Adrenal gland (tissue), 12 donors: ENCODE data around the gene RNMT. TPM values are rescaled to one million over a fixed set of nuclear protein-coding genes. Genes with fewer than 3 reads are reported as not detected.

Experiments used
- DNase-seq, 7 donors: peaks; one replicate each; pipeline ENCODE4 v3.0.0-alpha.2; 2019 to 2020
- H3K27ac ChIP-seq, 5 donors: fragments of 200-600 bp; sonication (generic) in 4 of 5; 1 replicate in 3 of 5; 2 replicates in 2 of 5; pipeline versions ENCODE4 v1.5.1 to v1.8.0; 2016 to 2020; ENCODE audit warnings: mild to moderate bottlenecking in 1 of 5
- H3K27me3 ChIP-seq: fragments of 200-600 bp; 2 replicates; pipeline ENCODE4 v1.8.0; 2021
- H3K36me3 ChIP-seq, 2 donors: fragments of 200-600 bp; replicated peaks in 1 of 2; 1 replicate in 1 of 2; 2 replicates in 1 of 2; pipeline versions ENCODE4 v1.5.1 to v1.8.0; 2018 to 2022
- H3K4me1 ChIP-seq, 2 donors: fragments of 200-600 bp; replicated peaks in 1 of 2; 1 replicate in 1 of 2; 2 replicates in 1 of 2; pipeline versions ENCODE4 v1.5.1 to v1.8.0; 2018 to 2021
- H3K4me3 ChIP-seq, 4 donors: fragments of 200-600 bp; sonication (generic) in 3 of 4; one replicate each; pipeline ENCODE4 v1.5.1; 2016 to 2018
- H3K9me3 ChIP-seq, 3 donors: fragments of 200-600 bp; sonication (generic) in 1 of 3; replicated peaks in 1 of 3; 1 replicate in 2 of 3; 2 replicates in 1 of 3; pipeline versions ENCODE4 v1.5.1 to v1.8.0; 2016 to 2021
- POLR2A ChIP-seq, 2 donors: fragments of 450-650 bp; IDR thresholded peaks; one replicate each; pipeline ENCODE4 v1.6.1; 2017; ENCODE audit warnings: antibody characterized with exemption in 2 of 2, mild to moderate bottlenecking in 2 of 2, moderate library complexity in 1 of 2
- WGBS, 4 donors: extraction: QIAGEN DNeasy Blood & Tissue Kit in 2 of 4; methylation state at CpG; one replicate each; pipeline versions ENCODE4 v1.1.5 to v1.1.7; 2013 to 2017; 5-methylcytosine and 5-hydroxymethylcytosine counted together
- intact Hi-C, 2 donors: fragments of 100-400 bp; cut with DNase I; formaldehyde crosslinking; loops; one replicate each; pipeline versions ENCODE4 v1.14.1 to v1.15.0; 2022 to 2023
- polyA plus RNA-seq, 3 donors: library from polyadenylated mRNA; stranded (reverse); fragments of 200-250 nt in 2 of 3; fragments of 350-450 nt in 1 of 3; fragmentation: Illumina TruSeq in 1 of 3; extraction: RNeasy Lipid Tissue Mini Kit (QIAGEN cat#74804) in 1 of 3; gene quantifications; one replicate each; pipeline ENCODE4 v1.2.3, GENCODE V29; 2013 to 2014
- total RNA-seq, 9 donors: library from RNA; depleted of rRNA in 4 of 9; stranded (reverse); fragments of >200 nt in 4 of 9; fragments of 120-200 nt in 1 of 9; fragmentation: NEBNext Ultra II Directional in 1 of 9; extraction: Animal tissue kit (Norgen Biotek cat#: 25700) in 1 of 9; gene quantifications; one replicate each; pipeline versions ENCODE4 v1.1.0 to v1.2.4, GENCODE V29; 2013 to 2023
- TF ChIP-seq, protein P1 (sequence below), 6 experiments: fragments of 450-650 bp in 4 of 6; fragments of 200-600 bp in 2 of 6; sonication (generic) in 1 of 6; IDR thresholded peaks; 1 replicate in 5 of 6; 2 replicates in 1 of 6; pipeline versions ENCODE4 v1.5.1 to v1.8.0; 2016 to 2021; ENCODE audit warnings: antibody characterized with exemption in 6 of 6, mild to moderate bottlenecking in 2 of 6, moderate library complexity in 1 of 6
- donor health status: healthy with polysubstance abuse.
- donor health status: Bipolar disorder and iron deficiency.
- donor health status: DM: yes; HTN: yes; CAD: no.
- donor health status: DM: no; HTN: no; CAD: no.
- donor health status: DM: no; HTN: no; CAD: no.
- donor health status: DM: yes; HTN: yes; CAD: no.

Gene RNMT
- total and polyA plus RNA-seq, 12 donors = 8.5 to 29.8 (median 20.0) TPM

DNA sequence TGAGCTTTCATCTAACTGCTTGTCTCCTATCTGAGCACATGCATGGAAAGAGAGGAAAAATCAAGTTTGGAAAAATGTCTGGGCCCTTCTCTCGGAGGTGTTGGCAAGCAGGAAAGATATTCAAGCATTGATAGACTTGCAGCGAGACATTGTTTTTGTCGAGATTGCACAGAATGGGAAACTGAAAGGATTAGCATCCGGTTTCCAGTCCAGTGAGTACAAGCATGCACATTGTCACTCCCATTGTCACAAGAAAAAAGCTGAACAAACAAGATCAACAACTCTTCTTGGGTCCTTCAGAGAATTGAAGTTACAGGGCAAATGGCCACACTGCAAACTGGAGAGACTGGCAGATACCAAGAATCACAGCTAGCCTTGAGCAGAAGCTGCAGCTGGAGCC, 77.8 kb downstream of the RNMT start:
- no peak overlapping the region for H3K27ac ChIP-seq
- TF ChIP-seq POLR2A (IDR thresholded peaks at IDR 0.05) = no peak
- TF ChIP-seq, protein P1, sequence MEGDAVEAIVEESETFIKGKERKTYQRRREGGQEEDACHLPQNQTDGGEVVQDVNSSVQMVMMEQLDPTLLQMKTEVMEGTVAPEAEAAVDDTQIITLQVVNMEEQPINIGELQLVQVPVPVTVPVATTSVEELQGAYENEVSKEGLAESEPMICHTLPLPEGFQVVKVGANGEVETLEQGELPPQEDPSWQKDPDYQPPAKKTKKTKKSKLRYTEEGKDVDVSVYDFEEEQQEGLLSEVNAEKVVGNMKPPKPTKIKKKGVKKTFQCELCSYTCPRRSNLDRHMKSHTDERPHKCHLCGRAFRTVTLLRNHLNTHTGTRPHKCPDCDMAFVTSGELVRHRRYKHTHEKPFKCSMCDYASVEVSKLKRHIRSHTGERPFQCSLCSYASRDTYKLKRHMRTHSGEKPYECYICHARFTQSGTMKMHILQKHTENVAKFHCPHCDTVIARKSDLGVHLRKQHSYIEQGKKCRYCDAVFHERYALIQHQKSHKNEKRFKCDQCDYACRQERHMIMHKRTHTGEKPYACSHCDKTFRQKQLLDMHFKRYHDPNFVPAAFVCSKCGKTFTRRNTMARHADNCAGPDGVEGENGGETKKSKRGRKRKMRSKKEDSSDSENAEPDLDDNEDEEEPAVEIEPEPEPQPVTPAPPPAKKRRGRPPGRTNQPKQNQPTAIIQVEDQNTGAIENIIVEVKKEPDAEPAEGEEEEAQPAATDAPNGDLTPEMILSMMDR (IDR thresholded peaks at IDR 0.05) = no peak
- H3K4me3 ChIP-seq = no peak overlapping the region
- intact Hi-C loops = no loop called here
- 62 to 87% (median 74%) methylated on average over 4 of the region's 4 CpGs for WGBS, 4 donors
- no peaks in the 10 kb centered on the region for H3K36me3 ChIP-seq
- H3K9me3 ChIP-seq = no peaks in the 10 kb centered on the region
- H3K4me1 ChIP-seq = no peaks in the 10 kb centered on the region
- no peak for DNase-seq
- H3K27me3 ChIP-seq = peaks cover 11% of the 10 kb centered on the region

DNA sequence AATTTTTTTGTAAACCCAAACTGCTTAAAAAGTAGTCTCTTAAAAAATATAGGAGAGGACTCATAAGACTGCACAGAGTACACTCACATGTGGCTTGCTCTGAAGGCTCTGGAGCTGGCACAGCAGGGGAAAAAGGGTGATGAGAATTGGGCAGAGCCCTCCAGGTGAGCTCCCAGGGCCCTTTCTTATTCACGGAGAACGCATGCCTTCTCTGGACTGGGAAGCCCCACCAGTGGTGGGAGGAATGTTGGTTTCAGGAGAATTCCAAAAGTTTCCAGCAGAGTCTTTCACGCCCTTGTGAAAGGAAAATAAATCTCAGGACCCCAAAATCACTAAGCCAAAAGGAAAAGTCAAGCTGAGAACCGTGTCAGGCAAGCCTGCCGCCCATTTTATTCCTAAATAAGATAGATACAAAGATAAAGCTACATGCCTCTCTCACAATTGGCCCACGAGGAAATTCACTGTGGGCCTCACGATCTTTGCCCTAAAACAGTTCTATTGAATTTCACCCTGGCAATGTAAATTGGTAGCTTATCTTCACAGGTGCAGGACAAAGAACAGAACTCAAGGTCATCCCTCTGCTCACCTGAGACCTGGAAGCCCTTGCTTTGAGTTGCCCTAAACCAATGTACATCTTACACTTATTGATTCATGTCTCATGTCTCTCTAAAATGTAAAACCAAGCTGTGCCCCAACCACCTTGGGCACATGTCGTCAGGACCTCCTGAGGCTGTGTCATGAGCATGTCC, 82.0 kb downstream of the RNMT start:
- intact Hi-C loops = no loop called here
- WGBS, 4 donors = 53 to 71% (median 67%) methylated on average over 8 of the region's 8 CpGs
- no peak for DNase-seq
- Histone ChIP-seq H3K36me3 (no peaks in the 10 kb centered on the region), H3K27ac (no peak overlapping the region), H3K4me3 (no peak overlapping the region), H3K4me1 (no peaks in the 10 kb centered on the region), H3K27me3 (peaks cover 11% of the 10 kb centered on the region), H3K9me3 (no peaks in the 10 kb centered on the region)
- TF ChIP-seq POLR2A (IDR thresholded peaks at IDR 0.05) = no peak
- TF ChIP-seq, protein P1 (IDR thresholded peaks at IDR 0.05) = no peak

- no peak overlapping the region for H3K4me3 ChIP-seq
- H3K9me3 ChIP-seq = no peaks in the 10 kb centered on the region
- peaks cover 11% of the 10 kb centered on the region for H3K27me3 ChIP-seq
- TF ChIP-seq, protein P1 (IDR thresholded peaks at IDR 0.05) = no peak
- no peak for TF ChIP-seq POLR2A (IDR thresholded peaks at IDR 0.05)
- no peak overlapping the region for H3K27ac ChIP-seq
- H3K4me1 ChIP-seq = no peaks in the 10 kb centered on the region
- intact Hi-C loops = no loop called here
- H3K36me3 ChIP-seq = no peaks in the 10 kb centered on the region
- WGBS, 4 donors = 75 to 86% (median 82%) methylated on average over 2 of the region's 2 CpGs
- no peak for DNase-seq
Measured at GRCh38 chr18:13809043-13809430, 82.6 kb downstream of the RNMT start.

DNA sequence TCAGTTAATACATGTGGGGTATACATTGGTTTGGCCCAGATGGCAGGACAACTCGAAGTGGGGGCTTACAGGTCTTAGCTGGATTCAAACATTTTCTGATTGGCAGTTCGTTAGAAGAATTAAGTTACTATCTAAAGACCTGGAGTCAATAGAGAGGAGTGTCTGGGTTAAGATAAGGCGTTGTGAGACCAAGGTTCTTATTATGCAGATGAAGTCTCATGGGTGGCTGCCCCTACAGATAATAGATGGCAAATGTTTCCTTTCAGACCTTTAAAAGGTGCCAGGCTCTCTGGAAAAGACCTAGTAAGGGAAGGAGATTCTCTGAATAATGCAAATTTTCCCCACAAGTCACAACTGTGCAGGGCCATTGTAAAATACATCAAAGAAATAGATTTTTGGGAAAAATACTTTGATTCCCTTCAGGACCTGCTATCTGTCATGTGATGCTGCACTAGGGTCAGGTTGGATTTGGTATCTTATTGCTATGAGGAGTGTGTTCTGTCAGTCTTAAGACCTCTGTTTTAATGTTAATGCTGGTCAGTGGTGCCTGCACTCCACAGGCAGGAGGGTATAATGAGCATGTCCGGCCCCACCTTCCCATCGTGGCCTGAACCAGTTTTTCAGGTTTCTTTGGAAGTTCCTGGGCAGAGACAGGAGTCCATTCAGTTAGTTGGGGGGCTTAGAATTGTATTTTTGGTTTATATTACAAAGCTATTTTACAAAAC, 83.2 kb downstream of the RNMT start:
- H3K27me3 ChIP-seq = peaks cover 4% of the 10 kb centered on the region
- no peaks in the 10 kb centered on the region for H3K36me3 ChIP-seq
- H3K4me3 ChIP-seq = no peak overlapping the region
- intact Hi-C loops = no loop called here
- no peak for TF ChIP-seq POLR2A (IDR thresholded peaks at IDR 0.05)
- TF ChIP-seq, protein P1 (IDR thresholded peaks at IDR 0.05) = no peak
- no peaks in the 10 kb centered on the region for H3K9me3 ChIP-seq
- no peak for DNase-seq
- H3K4me1 ChIP-seq = no peaks in the 10 kb centered on the region
- no peak overlapping the region for H3K27ac ChIP-seq
- WGBS, 4 donors = 39 to 60% (median 47%) methylated on average over 5 of the region's 5 CpGs
